GM18505 (cell line): Measurements from ENCODE around the gene NHEJ1.

Experiments
- ATAC-seq: cut with Tn5 transposase; IDR thresholded peaks from one replicate; pipeline ENCODE4 v1.9.1; 2021; ENCODE audit not compliant: unreplicated experiment
- POLR2A ChIP-seq: IDR thresholded peaks from 4 replicates; pipeline ENCODE4 v1.6.1; 2011; ENCODE audit warnings: borderline replicate concordance; ENCODE audit not compliant: insufficient read depth, insufficient read length; ENCODE audit errors: extremely low read depth

NHEJ1 gene

DNA sequence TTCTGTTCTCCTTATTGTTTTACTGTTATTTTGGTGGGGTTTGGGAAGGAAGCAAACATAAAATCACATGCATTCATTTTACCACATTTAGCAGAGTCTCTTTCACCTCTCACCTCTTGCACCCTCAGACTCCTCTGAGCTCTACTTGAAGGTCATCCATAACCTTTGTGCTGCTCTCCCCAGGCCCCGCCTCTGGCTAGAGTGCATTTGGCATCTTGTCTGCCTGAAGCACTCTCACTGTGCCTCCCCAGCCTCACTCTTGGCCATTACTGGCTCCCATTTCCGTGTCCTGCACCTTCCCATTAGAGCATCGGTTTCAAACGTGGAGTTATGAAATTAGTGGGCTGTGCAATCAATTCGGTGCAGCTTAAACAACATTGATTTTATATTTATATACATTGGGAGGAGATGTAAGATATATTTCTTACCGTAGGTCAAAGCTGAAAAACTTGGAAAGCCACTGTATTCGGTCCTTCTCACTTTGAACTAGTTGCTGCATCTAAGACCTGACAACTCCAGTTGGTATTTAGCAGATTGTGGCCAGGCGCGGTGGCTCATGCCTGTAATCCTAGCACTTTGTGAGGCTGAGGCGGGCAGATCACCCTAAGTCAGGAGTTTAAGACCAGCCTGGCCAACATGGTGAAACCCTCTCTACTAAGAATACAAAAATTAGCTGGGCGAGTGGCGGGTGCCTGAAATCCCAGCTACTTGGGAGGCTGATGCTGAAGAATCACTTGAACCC lies 39.0 kb upstream of the NHEJ1 start:
- no peak for TF ChIP-seq POLR2A
- no peak for ATAC-seq

DNA sequence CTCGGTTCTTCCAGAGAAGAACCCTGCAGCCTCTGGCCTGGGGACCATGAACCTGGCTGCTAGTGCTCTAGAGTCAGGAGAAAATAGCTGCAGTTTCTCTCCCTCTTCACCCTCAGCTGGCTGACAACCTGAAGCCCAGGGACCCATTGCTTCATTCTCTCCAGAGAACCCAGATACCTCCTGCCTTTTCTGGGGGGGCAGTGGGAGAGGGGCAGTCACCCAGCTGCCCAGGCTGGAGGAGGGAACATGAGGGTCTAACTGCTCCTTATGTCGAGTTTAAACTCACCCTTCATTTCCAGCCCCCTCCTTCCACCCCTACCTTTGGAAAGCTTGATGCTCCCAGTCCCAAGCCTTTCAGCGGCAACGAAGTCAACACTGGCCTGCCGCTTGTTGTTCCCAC lies 38.4 kb upstream of the NHEJ1 start:
- TF ChIP-seq POLR2A, result no peak
- ATAC-seq, result no peak

DNA sequence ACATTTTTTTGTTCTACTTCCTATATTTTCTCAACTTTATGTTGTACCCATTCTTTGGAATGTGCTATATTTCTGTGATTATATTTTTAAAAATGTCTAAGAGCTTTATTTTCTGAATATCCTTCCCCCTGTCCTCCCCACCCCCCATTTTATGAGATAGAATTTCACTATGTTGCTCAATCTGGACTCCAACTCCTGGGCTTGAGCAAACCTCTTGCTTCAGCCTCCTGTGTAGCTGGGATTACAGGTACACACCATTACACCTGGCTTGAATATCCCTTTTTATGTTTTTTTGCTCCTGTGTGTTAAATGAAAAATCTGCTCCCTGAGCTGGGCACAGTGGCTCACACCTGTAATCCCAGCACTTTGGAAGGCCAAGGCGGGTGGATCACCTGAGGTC lies 36.8 kb upstream of the NHEJ1 start:
- ATAC-seq, result no peak

DNA sequence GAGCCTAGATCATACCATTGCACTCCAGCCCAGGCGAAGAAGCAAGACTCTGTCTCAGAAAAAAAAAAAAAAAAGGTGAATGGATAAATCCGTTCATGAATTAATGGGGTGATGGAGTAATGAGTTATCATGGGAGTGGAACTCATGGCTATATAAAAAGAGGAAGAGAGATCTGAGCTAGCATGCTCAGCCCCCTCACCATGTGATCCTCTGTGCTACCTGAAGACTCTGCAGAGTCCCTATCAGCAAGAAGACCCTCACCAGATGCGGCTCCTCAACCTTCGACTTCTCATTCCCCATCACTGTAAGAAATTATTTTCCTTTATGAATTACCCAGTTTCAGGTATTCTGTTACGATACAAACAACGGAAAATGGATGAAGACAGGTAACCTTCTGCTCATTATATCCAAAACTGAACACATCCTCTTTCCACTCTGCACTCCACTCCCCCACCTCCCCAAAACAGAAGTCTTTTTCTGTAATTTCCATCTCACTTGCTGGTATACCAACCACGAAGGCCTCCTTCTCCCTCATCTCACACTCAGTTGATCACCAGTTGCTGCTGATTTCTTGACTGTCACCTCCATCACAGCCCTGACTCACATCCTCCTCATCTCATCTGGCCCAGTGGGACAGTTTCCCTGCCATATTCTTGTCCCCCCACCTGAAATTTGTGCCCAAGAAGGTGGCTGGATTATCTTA lies 26.3 kb upstream of the NHEJ1 start:
- no peak for TF ChIP-seq POLR2A
- ATAC-seq, result no peak

More for the DNA sequence above, 36.8 kb upstream of the NHEJ1 start:
- no peak for TF ChIP-seq POLR2A

DNA sequence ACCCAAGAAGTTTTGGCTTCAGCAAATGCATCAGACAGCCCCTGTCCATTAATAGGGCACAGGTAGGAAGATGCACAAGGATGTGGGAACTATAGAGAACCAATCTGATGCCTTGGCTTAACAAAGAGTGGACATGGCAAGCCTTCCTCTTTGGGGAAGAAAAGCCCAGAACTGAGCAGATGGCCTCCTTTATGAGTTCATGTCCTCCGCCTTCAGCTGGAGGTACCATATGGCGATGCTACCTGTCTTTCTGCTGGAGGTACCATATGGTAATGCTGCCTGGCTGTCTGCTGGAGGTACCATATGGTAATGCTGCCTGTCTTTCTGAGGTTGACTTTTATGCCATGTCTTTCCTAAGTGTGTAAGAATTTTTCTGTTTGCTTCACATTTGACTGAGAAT lies 23.5 kb upstream of the NHEJ1 start:
- no peak for ATAC-seq
- no peak for TF ChIP-seq POLR2A

DNA sequence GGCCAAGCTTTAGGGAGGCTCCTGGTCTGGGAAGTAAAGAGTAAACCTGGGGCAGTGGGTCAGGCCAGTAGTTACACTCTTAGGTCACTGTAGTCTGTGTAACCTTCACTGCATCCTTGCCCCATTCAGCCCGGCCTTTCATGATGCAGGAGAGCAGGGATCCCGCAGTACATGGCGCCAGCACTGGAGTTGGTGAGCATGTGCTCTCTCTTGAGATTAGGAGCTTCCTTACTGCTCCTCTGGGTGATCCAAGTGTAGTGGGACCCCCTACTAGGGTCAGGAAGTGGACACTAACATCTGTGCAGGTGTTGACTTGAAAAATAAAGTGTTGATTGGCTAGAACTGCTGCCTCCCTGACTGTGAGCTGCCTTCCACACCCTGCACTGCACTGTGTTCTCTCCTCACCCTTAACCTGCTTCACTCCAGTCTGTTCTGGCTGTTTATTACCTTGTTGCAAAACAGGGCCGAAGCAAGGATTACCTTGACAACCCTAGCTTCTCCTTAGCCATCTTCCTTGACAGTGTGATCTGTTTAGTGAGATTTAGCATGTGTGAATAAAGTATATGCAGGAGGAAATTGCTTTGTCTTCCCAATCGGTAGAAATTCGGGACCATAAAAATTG lies 22.6 kb upstream of the NHEJ1 start:
- no peak for TF ChIP-seq POLR2A
- ATAC-seq, result no peak

- ATAC-seq, result no peak
- no peak for TF ChIP-seq POLR2A
Observed at GRCh38 chr2:219182331-219183150, 21.9 kb upstream of the NHEJ1 start.

GRCh38 chr2:219181531-219181930 lies 20.9 kb upstream of the NHEJ1 start:
- ATAC-seq, result no peak
- TF ChIP-seq POLR2A, result no peak

- ATAC-seq, result no peak
- no peak for TF ChIP-seq POLR2A
Observed at GRCh38 chr2:219180961-219181360, 20.3 kb upstream of the NHEJ1 start.

GRCh38 chr2:219179601-219180465 lies 19.2 kb upstream of the NHEJ1 start:
- ATAC-seq, result no peak
- no peak for TF ChIP-seq POLR2A

DNA sequence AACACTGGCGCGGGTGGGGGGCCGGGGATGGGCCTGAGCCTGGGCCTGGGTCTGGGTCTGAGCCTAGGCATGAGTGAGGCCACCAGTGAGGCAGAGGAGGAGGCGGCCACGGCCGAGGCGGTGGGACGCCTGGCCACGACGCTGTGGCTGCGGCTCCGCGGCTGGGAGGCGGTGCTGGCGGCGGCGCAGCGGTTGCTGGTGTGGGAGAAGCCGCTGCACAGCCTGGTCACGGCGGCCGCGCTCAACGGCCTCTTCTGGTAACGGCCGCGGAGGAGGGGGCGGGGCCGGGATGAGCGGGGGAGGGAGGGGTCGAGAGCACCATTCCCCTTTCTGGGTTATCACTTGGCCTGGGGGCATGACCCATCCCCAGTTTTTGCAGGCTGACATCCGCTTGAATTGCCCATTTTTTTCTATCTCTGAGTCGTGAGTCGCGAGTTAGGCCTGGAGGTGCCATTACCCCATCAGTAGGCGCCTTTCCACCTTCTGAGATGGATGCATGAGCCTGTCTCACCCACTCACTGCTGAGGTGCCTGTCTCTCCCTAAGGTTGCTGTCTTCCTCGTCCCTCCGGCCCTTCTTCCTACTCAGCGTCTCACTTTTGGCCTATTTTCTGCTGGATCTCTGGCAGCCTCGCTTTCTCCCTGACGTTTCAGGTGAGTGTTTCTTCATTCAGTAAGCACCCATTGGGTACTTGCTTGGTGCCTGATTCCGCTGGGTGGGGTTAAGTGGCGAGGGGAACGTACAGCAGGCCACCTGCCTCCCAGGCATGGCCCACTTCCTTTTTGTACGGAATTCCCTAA lies 18.0 kb upstream of the NHEJ1 start:
- no peak for TF ChIP-seq POLR2A
- peak; percentile 20 for ATAC-seq
